Measurements from ENCODE around the gene KLHDC10. TPM values are rescaled to one million over a fixed set of nuclear protein-coding genes. Genes with fewer than 3 reads are reported as not detected.

KLHDC10 gene
- total RNA-seq, 1 donor from 2014 or later: 16.8 TPM

Other genes with a start within 250 kb of the KLHDC10 start
- 21.7 and 24.2 TPM in 2 replicates for gene UBE2H, start 117.6 kb upstream of the KLHDC10 start, total RNA-seq
- gene ZC3HC1, start 19.2 kb upstream of the KLHDC10 start, total RNA-seq: 25.0 and 26.0 TPM in 2 replicates
- 48.2 and 52.9 TPM in 2 replicates for gene TMEM209, start 134.9 kb downstream of the KLHDC10 start, total RNA-seq
- gene SSMEM1, start 137.3 kb downstream of the KLHDC10 start, total RNA-seq: not detected in 2 replicates
- 0.14 TPM in 2 replicates for gene CPA2, start 196.3 kb downstream of the KLHDC10 start, total RNA-seq
- gene CPA4, start 222.6 kb downstream of the KLHDC10 start, total RNA-seq: not detected in 2 replicates

Measured in activated CD4-positive, alpha-beta T cell treated with anti-CD3 and anti-CD28 coated beads, Interleukin-2, amount 10 ng/mL, durations not matched to agents 24 days and 14 days (primary cell).